VCaP (cell line): ENCODE results near the gene BPIFB4.
A peak's percentile ranks its signal among the peaks of the same experiment; 100 is the strongest.

Experiments used
- H3K27ac ChIP-seq: fragments of 450-650 bp; 2 replicates; pipeline ENCODE4 v1.5.1; 2017
- CTCF ChIP-seq: fragments of 450-650 bp; conservative IDR thresholded peaks from 2 replicates; pipeline ENCODE4 v1.5.1; 2017; ENCODE audit warnings: mild to moderate bottlenecking, moderate library complexity

The BPIFB4 gene

GRCh38 chr20:33137195-33137594, 57.8 kb downstream of the BPIFB4 start:
- H3K27ac ChIP-seq: no peak overlapping the region
- no peak for TF ChIP-seq CTCF

DNA sequence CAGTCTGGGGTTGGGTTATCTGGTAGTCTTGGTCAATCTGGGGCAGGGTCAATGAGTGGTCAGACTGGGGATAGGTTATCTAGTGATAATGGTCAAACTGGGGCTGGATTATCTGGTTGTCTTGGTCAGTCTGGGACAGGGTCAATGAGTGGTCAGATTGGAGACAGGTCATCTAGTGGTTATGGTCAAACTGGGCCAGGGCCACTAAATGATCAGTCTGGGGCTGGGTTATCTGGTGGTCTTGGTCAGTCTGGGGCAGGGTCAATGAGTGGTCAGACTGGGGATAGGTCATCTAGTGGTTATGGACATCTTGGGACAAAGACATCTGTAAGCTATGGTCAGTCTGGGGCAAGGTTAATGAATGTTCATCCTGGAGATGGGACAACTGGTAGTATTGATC, 60.0 kb downstream of the BPIFB4 start:
- H3K27ac ChIP-seq: no peak overlapping the region
- no peak for TF ChIP-seq CTCF

DNA sequence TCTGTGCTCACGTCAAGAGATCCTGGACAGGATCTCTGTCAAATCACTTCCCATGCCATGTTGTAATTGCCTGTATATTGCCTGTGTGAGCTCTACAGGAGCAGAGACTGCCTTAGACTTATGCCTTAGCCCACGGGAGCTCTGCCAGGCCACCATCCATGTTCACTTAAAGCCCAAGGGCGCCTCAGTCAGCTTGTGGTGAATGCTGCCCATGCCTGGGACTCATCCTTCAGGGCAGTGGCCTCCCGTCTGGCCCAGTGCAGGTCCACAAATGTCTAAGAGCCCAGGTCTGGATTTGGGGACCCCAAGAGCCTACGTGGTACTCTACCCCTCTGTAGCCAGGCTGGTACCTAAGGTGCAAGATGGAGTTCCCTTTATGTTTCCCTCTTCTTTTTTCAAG, 66.1 kb downstream of the BPIFB4 start:
- no peak overlapping the region for H3K27ac ChIP-seq
- no peak for TF ChIP-seq CTCF

- H3K27ac ChIP-seq: no peak overlapping the region
- TF ChIP-seq CTCF: no peak
Measured at GRCh38 chr20:33147299-33147698, 67.9 kb downstream of the BPIFB4 start.

- H3K27ac ChIP-seq: peak overlapping the region; percentile 22; the same call in 1 of the 2 replicates
- TF ChIP-seq CTCF: no peak
Measured at GRCh38 chr20:33148040-33148439, 68.6 kb downstream of the BPIFB4 start.

GRCh38 chr20:33154252-33154651, 74.8 kb downstream of the BPIFB4 start:
- no peak for TF ChIP-seq CTCF

GRCh38 chr20:33158637-33159385, 79.4 kb downstream of the BPIFB4 start:
- no peak overlapping the region for H3K27ac ChIP-seq
- no peak for TF ChIP-seq CTCF

More at GRCh38 chr20:33154252-33154651, 74.8 kb downstream of the BPIFB4 start:
- no peak overlapping the region for H3K27ac ChIP-seq
